GM12892 (cell line): Measurements from ENCODE around the gene ATRIP.

Experiments
- POLR2A ChIP-seq: IDR thresholded peaks from 2 replicates; pipeline ENCODE4 v1.6.1; 2011; ENCODE audit warnings: low read depth, low read length, control low read depth
- POLR2AphosphoS5 ChIP-seq: IDR thresholded peaks from 2 replicates; pipeline ENCODE4 v1.6.1; 2011; ENCODE audit warnings: low read depth, low read length, control low read depth
- TAF1 ChIP-seq: IDR thresholded peaks from 2 replicates; pipeline ENCODE4 v1.6.1; 2011; ENCODE audit warnings: low read depth, mild to moderate bottlenecking, control low read depth, low read length, borderline replicate concordance

GRCh38 chr3:48472673-48472922 lies 26.1 kb downstream of the ATRIP start:
- TF ChIP-seq TAF1, result no peak
- TF ChIP-seq POLR2A, result no peak
- TF ChIP-seq POLR2AphosphoS5, result no peak
